Caki2 (cell line): ENCODE measurements around the gene MAGI3. TPM values are rescaled to one million over a fixed set of nuclear protein-coding genes. Genes with fewer than 3 reads are reported as not detected.

Experiments
- DNase-seq: peaks from one replicate; pipeline ENCODE4 v3.0.0-alpha.2; 2015; ENCODE audit warnings: low read depth
- in situ Hi-C: cut with HindIII; loops from 2 replicates; pipeline ENCODE4 v1.10.0; 2016; ENCODE audit warnings: low sequenced_read_pairs, low pct_unique_long_range_greater_than_20kb, mixed read lengths
- total RNA-seq: library from RNA; depleted of rRNA; stranded (reverse); fragments of >200 nt; shearing (Covaris generic); gene quantifications from 2 replicates; pipeline ENCODE4 v1.2.3, GENCODE V29; 2014; ENCODE audit warnings: low replicate concordance

Gene MAGI3
- total RNA-seq, 1 experiment from 2014 or later: 3.9 TPM

GRCh38 chr1:113659556-113659955 is 269.2 kb downstream of the MAGI3 start:
- in situ Hi-C loops: no loop called here
- no peak for DNase-seq

- in situ Hi-C loops: no loop called here
- no peak for DNase-seq
Observed at GRCh38 chr1:113660088-113660487, 269.8 kb downstream of the MAGI3 start.

DNA sequence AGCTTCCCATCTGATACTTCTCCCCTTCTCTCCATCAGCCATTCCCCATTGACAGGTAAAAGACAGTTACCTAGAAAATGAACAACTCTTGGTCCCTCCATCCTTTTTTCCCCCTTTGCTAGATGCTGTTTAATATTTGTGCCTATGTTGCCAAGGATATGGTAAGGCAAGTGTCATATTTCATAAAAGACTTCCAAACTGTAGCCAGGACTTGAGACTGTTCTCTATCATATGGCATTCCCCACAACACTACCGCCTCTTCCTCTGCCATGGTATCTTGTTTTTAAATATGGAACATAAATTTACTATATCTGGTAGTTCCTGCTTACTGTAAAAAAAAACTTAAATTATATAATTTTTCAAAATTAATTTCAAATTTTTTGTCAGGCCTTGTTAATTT is 271.8 kb downstream of the MAGI3 start:
- no peak for DNase-seq
- in situ Hi-C loops: no loop called here

DNA sequence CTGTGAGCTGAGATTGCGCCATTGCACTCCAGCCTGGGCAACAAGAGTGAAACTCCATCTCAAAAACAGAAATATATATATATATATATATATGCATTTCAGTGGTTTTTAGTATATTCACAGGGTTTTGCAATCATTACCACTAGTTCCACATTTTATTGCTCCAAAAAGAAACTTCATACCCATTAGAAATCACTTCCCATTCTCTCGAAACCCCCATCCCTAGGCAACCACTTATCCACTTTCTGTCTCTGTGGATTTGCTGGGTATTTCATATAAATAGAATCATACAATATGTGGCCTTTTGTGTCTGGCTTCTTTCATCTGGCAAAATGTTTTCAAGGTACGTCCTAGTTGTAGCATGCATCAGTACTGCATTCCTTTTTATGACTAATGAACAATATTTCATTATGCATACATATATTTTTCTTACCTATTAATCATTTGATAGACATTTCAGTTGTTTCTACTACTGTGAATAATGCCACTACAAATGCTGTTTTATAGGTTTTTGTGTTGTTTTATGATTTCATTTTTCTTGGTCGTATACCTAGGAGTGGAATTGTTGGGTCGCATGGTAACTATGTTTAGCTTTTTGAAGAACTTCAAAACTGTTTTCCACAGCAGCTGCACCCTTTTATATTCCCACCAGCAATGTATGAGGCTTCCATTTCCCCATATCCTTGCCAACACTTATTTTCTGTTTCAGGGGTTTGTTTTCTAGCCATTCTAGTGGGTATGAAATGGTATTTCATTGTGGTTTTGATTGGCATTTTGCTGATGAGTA is 273.0 kb downstream of the MAGI3 start:
- in situ Hi-C loops: no loop called here
- DNase-seq: no peak

DNA sequence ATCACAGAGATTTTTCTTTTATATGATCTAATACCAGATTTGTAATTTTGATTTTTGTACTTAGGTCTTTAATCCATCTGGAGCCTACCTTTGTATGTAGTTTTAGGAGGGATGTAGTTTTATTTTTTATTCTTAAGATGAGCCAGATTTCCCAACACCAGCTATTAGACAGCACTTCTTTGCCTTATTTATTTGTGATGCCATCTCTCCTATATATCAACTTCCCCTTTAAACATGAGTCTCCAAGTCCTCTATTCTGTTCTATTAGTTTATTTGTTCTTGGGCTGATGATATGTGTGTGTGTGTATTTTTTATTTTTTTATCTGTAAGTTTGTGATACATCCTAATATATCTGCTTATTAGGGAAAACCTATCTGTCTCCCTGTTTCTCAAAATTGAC is 274.8 kb downstream of the MAGI3 start:
- in situ Hi-C loops: no loop called here
- DNase-seq: no peak

DNA sequence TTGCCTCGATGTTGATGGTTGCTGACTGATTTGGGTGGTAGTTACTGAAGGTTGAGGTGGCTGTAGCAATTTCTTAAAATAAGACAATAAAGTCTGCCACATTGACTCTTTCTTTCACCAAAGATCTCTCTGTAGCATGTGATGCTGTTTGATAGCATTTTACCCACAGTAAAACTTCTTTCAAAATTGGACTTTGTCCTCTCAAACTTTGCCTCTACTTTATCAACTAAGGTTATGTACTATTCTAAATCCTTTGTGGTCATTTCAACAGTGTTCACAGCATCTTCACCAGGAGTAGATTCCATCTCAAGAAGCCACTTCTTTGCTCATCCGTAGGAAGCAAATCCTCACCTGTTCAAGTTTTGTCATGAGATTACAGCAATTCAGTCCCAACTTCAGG is 275.8 kb downstream of the MAGI3 start:
- in situ Hi-C loops: no loop called here
- no peak for DNase-seq

DNA sequence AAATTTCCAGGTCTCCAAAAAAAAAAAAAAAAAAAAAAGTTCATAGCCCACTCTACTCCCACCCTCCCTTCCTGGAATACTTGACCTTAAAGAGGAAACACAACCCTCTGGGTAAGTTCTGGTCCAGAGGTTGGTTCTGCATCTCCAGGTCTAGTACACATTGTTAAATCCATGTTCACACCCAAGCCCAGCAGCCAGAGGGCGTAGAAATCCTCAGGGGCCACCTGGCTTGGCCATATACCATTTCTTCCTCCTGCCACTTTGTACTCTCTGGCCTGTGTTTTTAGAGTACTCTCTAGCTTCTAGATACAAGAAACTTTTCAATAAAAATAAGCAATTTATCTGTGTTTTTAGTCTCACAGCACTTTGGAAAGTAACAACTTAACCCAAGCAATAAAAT is 279.7 kb downstream of the MAGI3 start:
- DNase-seq: no peak
- in situ Hi-C loops: no loop called here

- DNase-seq: no peak
- in situ Hi-C loops: no loop called here
Observed at GRCh38 chr1:113670650-113671049, 280.3 kb downstream of the MAGI3 start.

- DNase-seq: no peak
- in situ Hi-C loops: no loop called here
Observed at GRCh38 chr1:113672491-113672890, 282.2 kb downstream of the MAGI3 start.

DNA sequence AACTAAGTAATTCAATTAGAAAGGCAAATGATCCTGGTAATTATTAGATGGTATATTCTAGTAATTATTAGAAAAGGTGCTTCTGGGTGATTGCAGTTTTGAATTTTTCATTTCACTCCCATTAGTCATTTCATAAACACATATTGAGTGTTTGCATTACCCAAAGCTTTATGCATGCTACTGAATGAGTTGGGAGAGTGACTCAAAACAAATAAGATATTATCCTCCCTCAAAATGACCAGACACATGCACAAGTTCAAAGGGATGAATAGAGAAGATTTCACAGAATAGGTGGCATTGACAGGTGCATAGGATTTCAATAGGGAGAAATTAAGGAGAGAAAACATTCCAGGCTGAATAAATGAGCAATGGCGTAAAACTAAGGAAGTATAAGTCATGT is 284.3 kb downstream of the MAGI3 start:
- DNase-seq: no peak
- in situ Hi-C loops: no loop called here

- peak; percentile 7 for DNase-seq
- in situ Hi-C loops: no loop called here
Observed at GRCh38 chr1:113675302-113675701, 285.0 kb downstream of the MAGI3 start.

DNA sequence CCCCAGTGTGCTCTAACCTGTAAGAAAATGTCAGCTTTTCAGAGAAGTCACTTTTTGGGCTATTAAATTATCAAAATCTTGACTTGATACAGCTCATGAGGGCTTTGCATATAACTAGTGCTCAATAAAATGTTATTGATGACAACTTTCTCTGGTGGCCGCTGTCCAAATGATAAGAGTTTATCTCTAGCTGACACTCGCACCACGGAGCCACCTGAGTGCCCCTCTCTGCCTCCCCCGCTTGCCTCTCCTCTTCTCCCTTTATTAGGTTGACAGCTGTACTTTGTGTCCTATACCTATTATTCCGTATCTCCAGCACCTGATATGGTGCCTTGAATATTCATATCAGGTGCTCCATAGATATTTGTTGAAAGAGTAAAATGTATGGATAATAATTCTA is 286.2 kb downstream of the MAGI3 start:
- DNase-seq: no peak
- in situ Hi-C loops: no loop called here

DNA sequence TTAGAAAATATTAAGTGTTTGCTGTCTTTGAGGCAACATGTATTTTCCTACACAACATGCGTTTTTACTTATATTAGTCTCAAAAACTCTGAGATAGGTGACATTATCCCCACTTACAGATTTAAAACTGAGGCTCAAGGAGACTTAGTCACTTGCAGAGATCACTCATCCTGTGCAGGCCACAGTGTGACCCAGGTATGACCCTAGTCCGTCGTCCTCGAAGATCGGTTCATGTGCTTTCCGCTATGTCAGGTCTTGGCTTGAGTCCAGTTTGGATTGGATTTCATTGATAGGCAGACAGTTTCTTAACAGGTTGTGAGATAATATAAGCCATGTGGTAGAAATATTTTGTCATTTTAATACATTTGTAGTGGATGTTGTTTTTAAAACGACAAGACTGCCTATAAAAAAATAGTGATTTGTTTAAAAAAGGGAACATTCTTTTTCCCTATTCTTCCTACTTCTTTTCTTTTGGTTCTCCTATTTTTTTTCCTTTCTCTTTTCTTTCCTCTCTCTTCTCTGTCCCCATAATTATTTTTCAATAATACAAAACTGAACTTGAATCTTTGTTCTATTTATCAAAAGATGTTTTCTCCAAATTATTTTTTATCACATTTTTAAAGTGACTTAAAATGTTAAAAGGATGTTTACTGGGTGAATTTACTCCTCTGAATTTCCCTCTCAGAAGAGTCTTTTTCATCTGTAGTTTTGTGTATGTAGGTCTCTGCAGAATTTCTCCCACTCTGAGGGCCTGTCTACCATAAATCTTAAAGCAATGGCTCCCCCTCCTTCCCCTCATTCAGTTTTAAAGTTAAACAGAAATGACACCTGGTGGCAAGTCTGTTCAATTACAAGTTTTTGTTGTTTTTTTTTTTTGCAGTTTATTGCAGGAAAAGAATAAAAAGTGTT is 287.2 kb downstream of the MAGI3 start:
- DNase-seq: peak; percentile 52
- in situ Hi-C loops: no loop called here

DNA sequence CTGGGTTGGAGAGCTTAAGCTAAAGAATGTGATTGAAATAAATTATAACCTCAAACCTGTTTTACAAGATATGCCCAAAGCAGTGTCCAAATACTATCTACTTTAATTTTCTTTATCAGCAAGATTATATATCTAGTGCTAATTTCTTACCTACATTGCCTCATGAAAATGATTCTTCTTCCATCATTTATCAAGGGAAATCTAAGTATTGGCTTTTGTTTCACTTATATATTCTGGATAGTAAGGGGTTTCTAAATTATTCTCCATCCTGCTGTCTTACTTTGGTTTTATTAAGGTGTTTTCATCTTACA is 287.8 kb downstream of the MAGI3 start:
- DNase-seq: no peak
- in situ Hi-C loops: no loop called here

GRCh38 chr1:113681596-113682337 is 291.5 kb downstream of the MAGI3 start:
- in situ Hi-C loops: no loop called here
- no peak for DNase-seq

GRCh38 chr1:113683384-113684152 is 293.3 kb downstream of the MAGI3 start:
- no peak for DNase-seq
- in situ Hi-C loops: no loop called here

DNA sequence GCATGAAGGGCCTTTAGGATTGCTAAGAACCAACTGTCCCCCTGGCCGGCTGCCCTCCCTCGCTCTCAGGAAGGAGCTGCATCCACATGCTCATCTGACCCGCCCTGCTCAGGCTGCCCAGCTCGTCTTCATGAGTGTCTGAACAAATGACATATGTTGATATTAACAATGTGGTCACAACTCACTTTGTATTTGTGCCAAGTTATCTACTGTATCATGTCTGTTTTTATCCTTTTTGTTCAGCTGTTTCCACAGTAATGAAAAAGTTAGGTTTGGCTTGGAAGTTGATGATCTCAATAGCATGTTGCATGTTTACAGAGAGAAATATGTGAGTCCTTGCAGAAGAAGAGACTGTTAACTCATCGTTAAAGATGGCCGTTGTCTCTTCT is 293.8 kb downstream of the MAGI3 start:
- DNase-seq: no peak
- in situ Hi-C loops: no loop called here

DNA sequence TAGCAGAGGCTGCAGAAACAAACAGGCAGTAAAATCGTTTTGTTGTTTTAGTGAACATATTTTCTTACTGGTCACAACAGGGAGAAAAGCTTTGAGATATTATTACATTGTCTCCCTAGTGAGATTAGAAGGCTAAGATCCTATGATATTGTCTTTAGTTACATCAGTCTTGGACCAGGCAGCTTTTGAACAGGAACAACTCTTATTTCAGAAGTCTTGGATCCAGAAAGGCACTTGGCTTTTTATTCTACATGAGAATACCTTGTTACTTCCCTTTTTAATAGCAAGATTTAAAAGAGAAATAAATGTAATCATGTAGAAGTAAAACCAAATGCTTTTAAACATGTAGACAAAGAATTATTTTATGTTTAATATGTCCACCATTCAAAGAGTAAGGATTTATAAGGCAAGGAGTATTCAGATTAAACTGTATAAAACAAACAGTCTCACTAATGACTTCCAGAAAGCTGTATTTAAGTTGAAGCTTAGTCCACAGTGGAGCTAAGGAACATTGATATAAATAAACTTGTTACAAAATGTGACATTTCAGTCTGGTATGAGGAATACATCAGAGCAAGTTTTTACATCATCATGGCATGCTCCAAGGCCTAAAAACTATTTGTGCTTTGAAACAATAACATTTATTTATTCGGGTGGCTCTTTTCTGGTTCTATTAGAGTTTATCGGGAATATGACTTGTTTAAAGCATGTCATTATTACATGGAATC is 296.7 kb downstream of the MAGI3 start:
- in situ Hi-C loops: no loop called here
- no peak for DNase-seq
